Measurements from ENCODE around the gene WWC1. TPM values are rescaled to one million over a fixed set of nuclear protein-coding genes. Genes with fewer than 3 reads are reported as not detected.

The WWC1 gene
- polyA plus RNA-seq, 3 donors, result 2.8 to 14.2 (median 4.8) TPM

DNA sequence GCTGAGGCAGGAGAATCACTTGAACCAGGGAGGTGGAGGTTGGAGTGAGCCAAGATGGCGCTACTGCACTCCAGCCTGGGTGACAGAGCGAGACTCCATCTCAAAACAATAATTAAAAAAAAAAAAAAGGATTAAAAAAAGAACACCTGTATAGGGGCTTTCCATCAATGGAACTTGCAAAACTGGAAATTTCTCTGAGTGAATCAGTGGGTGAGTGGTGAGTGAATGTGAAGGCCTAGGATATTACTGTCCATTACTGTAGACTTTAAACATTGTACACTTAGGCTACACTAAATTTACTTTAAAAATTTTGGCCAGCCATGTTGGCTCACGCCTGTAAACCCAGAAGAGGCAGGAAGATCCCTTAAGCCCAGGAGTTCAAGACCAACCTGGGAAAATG, 189.2 kb downstream of the WWC1 start:
- 84 to 95% (median 85%) methylated on average over 3 of the region's 3 CpGs for WGBS, 3 donors
- no peak overlapping the region for H3K27ac ChIP-seq (ENCODE audit: low read depth, low read length)

DNA sequence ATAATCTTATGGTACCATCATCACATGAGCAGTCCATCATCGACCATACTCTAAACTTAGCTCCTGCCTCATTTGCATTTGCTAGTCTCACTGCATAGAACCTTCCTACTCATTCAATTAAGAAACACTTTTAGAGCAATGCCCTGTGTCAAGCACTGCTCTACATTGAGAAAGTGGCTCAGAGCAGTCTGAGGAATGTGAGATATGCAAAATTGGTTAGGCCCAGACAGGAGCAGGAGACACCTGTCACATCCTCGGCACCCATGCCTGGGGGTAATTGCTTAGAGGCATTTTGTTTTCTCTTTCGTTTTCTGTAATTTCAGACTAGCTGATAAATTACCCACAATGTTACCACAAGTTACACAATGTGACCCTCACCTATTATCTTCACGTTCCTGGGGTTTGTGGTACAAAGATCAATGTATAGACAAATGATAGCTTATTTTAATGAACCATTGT, 189.9 kb downstream of the WWC1 start:
- no peak overlapping the region for H3K27ac ChIP-seq (ENCODE audit: low read depth, low read length)
- WGBS, 3 donors, result 39 to 63% (median 41%) methylated on average over 4 of the region's 4 CpGs

- 50 to 72% (median 71%) methylated on average over 5 of the region's 5 CpGs for WGBS, 3 donors
- no peak overlapping the region for H3K27ac ChIP-seq (ENCODE audit: low read depth, low read length)
Measured at GRCh38 chr5:168482361-168482760, 190.9 kb downstream of the WWC1 start.

- no peak within 1 kb of the TSS for H3K27ac ChIP-seq (ENCODE audit: low read depth, low read length)
- 0 to 1% (median 0%) methylated on average over 40 of the region's 40 CpGs for WGBS, 3 donors
Measured at GRCh38 chr5:168486136-168486879, 194.9 kb downstream of the WWC1 start, which contains the start of gene RARS1. Gene RARS1 (plus strand): TSS chr5:168486471. CDS start chr5:168486499, 28 bp downstream.

DNA sequence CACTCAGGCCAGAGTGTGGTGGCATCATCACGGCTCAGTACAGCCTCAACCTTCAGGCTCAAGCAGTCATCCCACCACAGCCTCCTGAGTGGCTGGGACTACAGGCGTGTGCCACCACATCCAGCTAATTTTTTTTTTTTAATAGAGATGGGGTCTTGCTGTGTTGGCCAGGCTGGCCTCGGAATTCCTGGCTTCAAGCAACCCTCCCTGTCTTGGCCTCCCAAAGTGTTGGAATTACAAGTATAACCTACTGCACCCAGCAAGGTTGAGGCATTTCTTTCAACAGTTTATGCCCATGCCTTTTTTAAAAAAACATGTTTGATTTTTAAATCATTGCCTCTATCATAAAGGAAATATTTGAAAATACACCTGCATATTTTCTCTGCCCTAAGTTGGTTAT, 197.6 kb downstream of the WWC1 start:
- WGBS, 3 donors, result 94 to 96% (median 96%) methylated on average over 3 of the region's 3 CpGs
- H3K27ac ChIP-seq (ENCODE audit: low read depth, low read length), result no peak overlapping the region

- 83 to 95% (median 91%) methylated on average over 5 of the region's 5 CpGs for WGBS, 3 donors
- no peak overlapping the region for H3K27ac ChIP-seq (ENCODE audit: low read depth, low read length)
Measured at GRCh38 chr5:168494057-168494555, 202.7 kb downstream of the WWC1 start.

DNA sequence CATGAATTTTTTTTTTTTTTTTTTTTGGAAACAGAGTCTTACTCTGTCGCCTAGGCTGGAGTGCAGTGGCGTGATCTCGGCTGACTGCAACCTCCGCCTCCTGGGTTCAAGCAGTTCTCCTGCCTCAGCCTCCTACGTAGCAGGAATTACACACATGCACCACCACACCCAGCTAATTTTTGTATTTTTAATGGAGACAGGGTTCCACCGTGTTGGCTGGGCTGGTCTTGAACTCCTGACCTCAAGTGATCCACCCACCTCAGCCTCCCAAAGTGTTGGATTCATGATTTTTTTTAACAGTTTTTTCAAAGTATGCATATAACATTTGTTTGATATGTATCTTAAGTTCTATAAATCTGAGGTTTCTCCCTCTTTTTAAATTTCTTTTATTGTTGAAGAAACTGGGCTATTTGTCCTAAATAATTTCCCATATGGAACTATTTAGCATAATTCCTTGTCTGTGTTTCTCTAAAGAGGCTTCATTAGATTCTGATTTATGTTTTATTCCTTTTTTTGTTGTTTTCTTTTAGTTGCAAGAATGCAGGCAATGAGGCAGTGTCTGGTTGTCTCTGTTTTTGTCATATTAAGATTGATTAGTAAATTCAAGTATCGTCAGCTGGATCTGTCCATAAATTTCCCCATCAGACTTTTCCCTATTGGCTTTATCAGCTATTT, 211.3 kb downstream of the WWC1 start:
- WGBS, 3 donors, result 91 to 94% (median 91%) methylated on average over 7 of the region's 7 CpGs
- no peak overlapping the region for H3K27ac ChIP-seq (ENCODE audit: low read depth, low read length)

GRCh38 chr5:168513861-168514428, 222.5 kb downstream of the WWC1 start:
- H3K27ac ChIP-seq (ENCODE audit: low read depth, low read length), result no peak overlapping the region
- WGBS, 3 donors, result 97 to 99% (median 98%) methylated on average over 2 of the region's 2 CpGs

Other genes with a start within 250 kb of the WWC1 start
- gene RARS1, start 194.8 kb downstream of the WWC1 start, polyA plus RNA-seq, result 10 to 100 TPM; 29.4 to 42.2 (median 30.4) TPM
- under 1 TPM in 2 of 3 donors, not detected in 1; 0.25 to 0.54 TPM for gene FBLL1, start 237.7 kb downstream of the WWC1 start, polyA plus RNA-seq